HuH-7.5 (cell line): ENCODE measurements around the gene CD47.

Experiments used
- DNase-seq: peaks from one replicate; pipeline ENCODE4 v3.0.0; 2011; ENCODE audit warnings: low spot score

Gene CD47

GRCh38 chr3:108013141-108014055 lies 77.4 kb downstream of the CD47 start:
- no peak for DNase-seq

DNA sequence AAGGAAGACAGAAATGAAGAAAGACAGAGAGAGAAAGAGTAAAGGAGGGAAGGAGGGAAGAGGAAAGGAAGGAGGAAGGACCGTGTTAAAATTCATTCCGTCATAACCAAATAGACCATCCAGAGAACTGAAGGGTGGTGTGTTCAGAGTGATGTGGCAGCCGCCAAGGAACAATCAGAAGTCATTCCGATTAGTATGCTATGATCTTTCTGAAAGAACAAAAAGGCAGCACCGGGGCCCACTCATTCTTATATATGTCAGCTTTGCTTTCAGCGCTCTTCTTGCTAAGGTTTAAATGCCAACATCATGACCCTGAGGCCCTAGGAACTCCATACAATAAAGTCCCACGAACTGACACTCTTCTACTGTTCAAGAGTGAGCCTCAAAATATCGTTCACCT lies 78.5 kb downstream of the CD47 start:
- DNase-seq: no peak

DNA sequence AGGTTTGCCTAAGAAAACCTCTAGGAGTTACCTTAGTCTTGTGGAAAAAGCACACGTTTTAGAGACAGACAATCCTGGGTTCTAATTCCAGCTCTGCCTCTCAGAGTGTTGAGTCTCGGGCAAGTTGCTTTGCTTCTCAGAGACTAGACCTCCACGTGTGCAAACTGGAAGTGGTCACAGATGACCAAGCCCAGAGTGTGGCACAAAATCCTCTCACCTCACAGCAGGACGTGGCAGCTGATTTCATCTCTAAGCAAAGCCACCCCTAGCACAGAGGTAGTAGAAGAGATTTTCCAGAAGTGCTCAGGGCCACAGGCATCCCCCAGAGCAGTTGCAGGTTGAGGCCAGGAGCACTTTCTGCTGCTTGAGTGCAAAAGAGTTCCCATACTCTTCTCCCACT lies 79.2 kb downstream of the CD47 start:
- DNase-seq: no peak

DNA sequence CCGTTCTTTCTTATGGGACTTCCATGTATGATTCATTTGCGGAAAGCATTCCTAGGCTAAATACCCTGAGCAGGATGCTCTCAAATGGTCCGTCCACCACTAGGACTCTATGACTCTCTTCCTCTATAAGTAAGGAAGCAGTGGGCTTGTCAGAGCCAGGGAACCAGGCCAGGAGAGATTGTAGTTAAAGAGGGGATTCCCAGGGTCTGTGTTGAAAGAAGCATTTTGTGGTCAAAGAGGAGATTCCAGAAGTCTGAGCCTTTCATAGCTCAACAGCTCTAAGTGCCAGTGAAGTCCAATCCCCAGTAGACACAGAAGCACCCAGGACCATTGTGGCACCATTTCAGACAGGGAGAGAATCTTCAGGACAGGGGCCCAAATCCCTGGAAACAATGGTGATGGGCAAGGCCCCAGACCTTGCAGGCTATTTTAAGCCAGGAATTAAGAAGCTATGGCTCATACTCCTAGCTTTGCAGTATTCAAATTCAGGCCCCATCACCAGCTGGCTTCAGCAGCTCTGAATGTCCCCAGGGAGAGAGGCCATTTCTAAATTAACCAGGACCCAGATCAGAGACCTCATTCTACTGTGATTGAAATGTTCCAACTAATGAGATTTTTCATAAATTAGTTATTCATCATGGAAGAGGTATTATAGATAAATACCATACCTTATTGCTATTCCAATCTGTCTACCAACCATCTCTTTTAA lies 81.7 kb downstream of the CD47 start:
- no peak for DNase-seq

DNA sequence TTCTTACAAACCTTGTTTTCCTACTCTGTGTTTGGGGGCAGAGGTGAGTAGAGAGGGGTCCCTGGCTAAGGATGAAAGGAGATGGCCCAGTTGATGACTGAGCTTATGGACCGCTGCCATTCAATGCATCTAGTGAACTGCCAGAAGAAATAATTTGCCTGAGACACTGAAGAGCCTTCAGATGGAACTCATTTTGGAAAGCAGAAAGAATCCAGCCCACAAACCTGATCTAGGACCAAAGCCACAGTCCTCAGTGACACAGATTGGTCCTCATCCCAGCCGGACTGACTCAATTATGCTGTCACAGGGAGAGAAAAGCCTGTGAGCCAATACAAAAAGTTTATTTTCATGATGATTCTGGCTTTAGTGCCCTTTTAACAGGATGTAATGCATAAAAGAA lies 82.7 kb downstream of the CD47 start:
- no peak for DNase-seq

GRCh38 chr3:108006881-108007331 lies 83.9 kb downstream of the CD47 start:
- DNase-seq: no peak

DNA sequence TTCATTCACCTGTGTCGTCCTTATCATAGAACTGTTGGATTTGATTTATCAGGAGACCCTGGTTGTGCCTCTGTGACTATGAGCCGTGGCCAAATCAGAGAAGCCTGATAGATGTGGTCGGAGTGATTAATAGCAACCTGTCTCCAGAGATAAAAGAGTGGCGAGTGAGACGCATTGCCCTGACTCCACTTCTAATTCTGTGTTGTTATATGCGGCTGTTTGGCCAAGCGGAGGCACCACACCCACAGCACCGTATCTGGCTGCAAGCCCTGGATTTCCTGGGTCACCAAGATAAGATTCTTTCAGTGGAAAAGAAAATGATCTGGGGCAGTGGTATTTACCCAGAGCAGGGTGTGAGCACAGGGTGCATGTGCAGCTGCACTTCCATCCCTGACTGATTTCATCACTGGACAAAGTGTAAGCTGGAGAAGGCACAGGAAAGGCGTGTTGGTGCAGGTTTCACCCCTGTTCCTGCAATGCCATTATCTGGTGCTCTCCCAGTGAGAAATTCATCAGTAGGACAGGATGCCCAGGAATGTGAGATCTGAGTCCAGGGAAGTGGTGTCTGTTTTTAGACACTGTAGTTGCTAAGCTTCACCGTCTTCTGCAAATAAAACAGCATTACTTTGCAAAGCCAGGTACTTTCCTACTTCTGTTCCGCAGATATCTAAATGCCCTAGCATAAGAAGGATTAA lies 84.6 kb downstream of the CD47 start:
- DNase-seq: peak; percentile 62

- DNase-seq: no peak
Observed at GRCh38 chr3:108004647-108005046, 86.2 kb downstream of the CD47 start.

GRCh38 chr3:108001457-108001856 lies 89.4 kb downstream of the CD47 start:
- DNase-seq: no peak

- no peak for DNase-seq
Observed at GRCh38 chr3:107999215-107999775, 91.5 kb downstream of the CD47 start.

GRCh38 chr3:107997671-107998070 lies 93.2 kb downstream of the CD47 start:
- DNase-seq: no peak

DNA sequence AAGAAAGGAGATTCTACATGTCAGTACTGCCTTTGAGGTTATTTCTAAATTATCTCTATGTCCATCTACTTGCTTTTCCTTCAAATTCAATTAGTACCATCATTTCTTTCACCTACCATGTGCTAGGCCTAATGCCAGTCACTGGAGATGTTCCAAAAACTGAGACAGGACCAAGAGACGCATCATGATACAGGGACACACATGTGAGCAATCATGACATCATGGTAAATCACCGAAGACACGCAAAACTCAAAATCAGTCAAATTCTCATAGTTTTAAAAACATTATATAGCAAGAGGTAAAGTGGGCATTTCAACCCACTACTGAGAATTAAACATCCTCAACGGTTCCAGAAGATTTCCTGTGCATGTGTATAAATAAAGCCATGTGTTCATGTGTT lies 95.0 kb downstream of the CD47 start:
- no peak for DNase-seq

GRCh38 chr3:107994956-107995715 lies 95.7 kb downstream of the CD47 start:
- DNase-seq: no peak

DNA sequence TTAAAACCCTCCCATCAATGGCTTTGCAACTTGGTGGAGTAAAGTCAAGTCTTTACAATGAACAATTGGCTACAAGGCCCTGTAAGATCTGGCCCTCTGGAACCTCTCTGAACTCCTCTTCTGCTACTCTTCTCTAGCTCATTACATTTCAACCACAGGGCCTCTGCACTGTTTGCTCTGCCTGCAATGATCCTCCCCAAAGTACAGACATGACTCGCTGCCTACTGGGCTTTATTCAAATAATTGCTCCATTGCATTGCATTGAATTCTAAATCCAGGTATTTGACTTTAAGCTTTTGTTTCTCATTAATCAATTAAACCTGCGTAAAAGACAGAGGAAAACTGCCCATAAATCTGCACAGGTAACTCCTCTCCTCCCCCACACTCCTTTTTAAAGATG lies 96.7 kb downstream of the CD47 start:
- no peak for DNase-seq

DNA sequence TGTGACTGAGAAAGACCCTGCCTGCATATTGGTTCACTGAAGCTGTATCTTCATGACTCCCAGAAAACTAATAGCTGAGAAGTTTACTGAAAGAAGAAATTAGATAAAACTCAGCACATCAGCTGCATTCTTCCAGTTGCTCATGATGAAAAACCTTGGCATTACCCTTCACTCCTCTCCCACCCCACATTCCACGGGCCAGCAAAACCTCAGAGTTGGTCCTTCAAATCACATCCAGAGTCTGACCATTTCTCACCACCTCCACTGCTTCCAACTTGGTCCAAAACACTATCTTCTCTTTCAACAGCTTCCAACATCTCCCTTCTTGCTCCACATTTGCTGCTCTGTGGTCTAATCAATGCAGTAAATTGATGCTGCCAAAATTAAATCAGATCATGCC lies 97.1 kb downstream of the CD47 start:
- no peak for DNase-seq
